Neural progenitor cell (in vitro differentiated cells): ENCODE results near the gene CTDP1. TPM values are rescaled to one million over a fixed set of nuclear protein-coding genes. Genes with fewer than 3 reads are reported as not detected.

Experiments
- DNase-seq: peaks from one replicate; pipeline ENCODE4 v3.0.0-alpha.2; 2016; ENCODE audit warnings: low spot score
- H2AFZ ChIP-seq: fragments of 200-600 bp; sonication (generic); replicated peaks from 2 replicates; pipeline ENCODE4 v1.6.1; 2016; ENCODE audit warnings: antibody characterized with exemption
- H3F3A ChIP-seq: fragments of 200-600 bp; sonication (generic); 2 replicates; pipeline ENCODE4 v1.6.1; 2016; ENCODE audit warnings: antibody characterized with exemption, low read depth
- H3K27ac ChIP-seq: fragments of 200-600 bp; sonication (generic); 2 replicates; pipeline ENCODE4 v1.5.1; 2016; ENCODE audit warnings: mild to moderate bottlenecking
- H3K27me3 ChIP-seq: fragments of 200-600 bp; sonication (generic); 2 replicates; pipeline ENCODE4 v1.6.1; 2016; ENCODE audit warnings: mild to moderate bottlenecking, moderate library complexity
- H3K36me3 ChIP-seq: fragments of 200-600 bp; sonication (generic); 2 replicates; pipeline ENCODE4 v1.5.1; 2016
- H3K4me1 ChIP-seq: fragments of 200-600 bp; sonication (generic); 2 replicates; pipeline ENCODE4 v1.6.1; 2016; ENCODE audit warnings: mixed run types
- H3K4me2 ChIP-seq: fragments of 200-600 bp; sonication (generic); 2 replicates; pipeline ENCODE4 v1.6.1; 2016
- H3K4me3 ChIP-seq: fragments of 200-600 bp; sonication (generic); 2 replicates; pipeline ENCODE4 v1.5.1; 2016
- H3K79me2 ChIP-seq: fragments of 200-600 bp; sonication (generic); 2 replicates; pipeline ENCODE4 v1.6.1; 2016; ENCODE audit warnings: low read depth
- H3K9ac ChIP-seq: fragments of 200-600 bp; sonication (generic); 2 replicates; pipeline ENCODE4 v1.6.1; 2016
- H3K9me3 ChIP-seq: fragments of 200-600 bp; sonication (generic); 2 replicates; pipeline ENCODE4 v1.5.1; 2016; ENCODE audit warnings: low read depth
- H4K20me1 ChIP-seq: fragments of 200-600 bp; sonication (generic); 2 replicates; pipeline ENCODE4 v1.6.1; 2016; ENCODE audit warnings: low read depth
- H3K27ac Mint-ChIP-seq: 3 replicates; pipeline ENCODE4 v1.8.0; 2021; ENCODE audit warnings: mixed read lengths
- H3K27me3 Mint-ChIP-seq: 2 replicates; pipeline ENCODE4 v1.8.0; 2022; ENCODE audit warnings: low read depth, mild to moderate bottlenecking, inconsistent platforms, moderate library complexity, mixed read lengths; ENCODE audit not compliant: insufficient read depth
- H3K36me3 Mint-ChIP-seq: 3 replicates; pipeline ENCODE4 v1.8.0; 2021; ENCODE audit warnings: mixed read lengths
- H3K4me1 Mint-ChIP-seq: 3 replicates; pipeline ENCODE4 v1.8.0; 2021; ENCODE audit warnings: mixed read lengths
- H3K4me3 Mint-ChIP-seq: 3 replicates; pipeline ENCODE4 v1.8.0; 2021; ENCODE audit warnings: mild to moderate bottlenecking, moderate library complexity, mixed read lengths
- H3K9me3 Mint-ChIP-seq: 3 replicates; pipeline ENCODE4 v1.8.0; 2020; ENCODE audit warnings: mixed read lengths
- CTCF ChIP-seq: fragments of 200-600 bp; sonication (generic); IDR thresholded peaks from 2 replicates; pipeline ENCODE4 v1.5.1; 2017; ENCODE audit warnings: antibody characterized with exemption, mild to moderate bottlenecking
- EZH2 ChIP-seq: fragments of 200-600 bp; sonication (generic); IDR thresholded peaks from 2 replicates; pipeline ENCODE4 v1.6.1; 2017; ENCODE audit warnings: antibody characterized with exemption, mild to moderate bottlenecking, moderate library complexity
- EZH2phosphoT487 ChIP-seq: fragments of 200-600 bp; sonication (generic); IDR thresholded peaks from 2 replicates; pipeline ENCODE4 v1.6.1; 2017; ENCODE audit warnings: antibody characterized with exemption
- total RNA-seq: library from RNA; depleted of rRNA; stranded (reverse); fragments of >200 nt; gene quantifications from 2 replicates; pipeline ENCODE4 v1.2.3, GENCODE V29; 2015; ENCODE audit warnings: low replicate concordance

CTDP1 gene
- total RNA-seq, 1 donor from 2014 or later: 11.8 TPM

- no peak overlapping the region for H3K4me2 ChIP-seq
- no peaks in the 10 kb centered on the region for H3K9me3 ChIP-seq
- H3K79me2 ChIP-seq: no peaks in the 10 kb centered on the region
- Mint-ChIP-seq H3K4me1 (no peaks in the 10 kb centered on the region), H3K36me3 (peaks cover 55% of the 10 kb centered on the region), H3K9me3 (peaks cover 4% of the 10 kb centered on the region), H3K27me3 (peaks cover 5% of the 10 kb centered on the region), H3K27ac (no peak overlapping the region), H3K4me3 (no peak overlapping the region)
- no peak for TF ChIP-seq CTCF
- no peak for TF ChIP-seq EZH2
- no peak for TF ChIP-seq EZH2phosphoT487
- no peaks in the 10 kb centered on the region for H4K20me1 ChIP-seq
- H3K4me3 ChIP-seq: no peak overlapping the region
- no peaks in the 10 kb centered on the region for H3K4me1 ChIP-seq
- DNase-seq: no peak
- H3K27me3 ChIP-seq: no peaks in the 10 kb centered on the region
- H3K36me3 ChIP-seq: no peaks in the 10 kb centered on the region
- H2AFZ ChIP-seq: no peak overlapping the region
- no peak overlapping the region for H3K9ac ChIP-seq
- H3K27ac ChIP-seq: no peak overlapping the region
- H3F3A ChIP-seq: no peaks in the 10 kb centered on the region
These were observed 43.4 kb downstream of the CTDP1 start for GRCh38 chr18:79723036-79723435.

GRCh38 chr18:79723628-79724027 lies 44.0 kb downstream of the CTDP1 start:
- Mint-ChIP-seq H3K27ac (no peak overlapping the region), H3K27me3 (peaks cover 5% of the 10 kb centered on the region), H3K4me3 (no peak overlapping the region), H3K36me3 (peaks cover 57% of the 10 kb centered on the region), H3K9me3 (peaks cover 8% of the 10 kb centered on the region), H3K4me1 (no peaks in the 10 kb centered on the region)
- Histone ChIP-seq H3K4me2 (no peak overlapping the region), H3K79me2 (no peaks in the 10 kb centered on the region), H3K27ac (no peak overlapping the region), H3K9ac (no peak overlapping the region), H2AFZ (no peak overlapping the region), H3K4me1 (no peaks in the 10 kb centered on the region), H3K4me3 (no peak overlapping the region), H4K20me1 (no peaks in the 10 kb centered on the region), H3K27me3 (no peaks in the 10 kb centered on the region), H3F3A (no peaks in the 10 kb centered on the region), H3K36me3 (no peaks in the 10 kb centered on the region), H3K9me3 (no peaks in the 10 kb centered on the region)
- no peak for DNase-seq
- no peak for TF ChIP-seq EZH2phosphoT487
- no peak for TF ChIP-seq EZH2
- TF ChIP-seq CTCF: no peak

GRCh38 chr18:79724299-79725080 lies 44.9 kb downstream of the CTDP1 start:
- no peaks in the 10 kb centered on the region for H4K20me1 ChIP-seq
- H2AFZ ChIP-seq: no peak overlapping the region
- no peak overlapping the region for H3K27ac Mint-ChIP-seq
- no peaks in the 10 kb centered on the region for H3K27me3 ChIP-seq
- no peaks in the 10 kb centered on the region for H3K36me3 ChIP-seq
- no peaks in the 10 kb centered on the region for H3K4me1 ChIP-seq
- no peak for DNase-seq
- no peak overlapping the region for H3K4me3 ChIP-seq
- no peak overlapping the region for H3K4me2 ChIP-seq
- H3K4me1 Mint-ChIP-seq: no peaks in the 10 kb centered on the region
- peaks cover 4% of the 10 kb centered on the region for H3K27me3 Mint-ChIP-seq
- H3K9ac ChIP-seq: no peak overlapping the region
- H3K79me2 ChIP-seq: no peaks in the 10 kb centered on the region
- no peak overlapping the region for H3K27ac ChIP-seq
- H3K4me3 Mint-ChIP-seq: no peak overlapping the region
- H3K9me3 Mint-ChIP-seq: peaks cover 10% of the 10 kb centered on the region
- H3K36me3 Mint-ChIP-seq: peaks cover 58% of the 10 kb centered on the region
- no peaks in the 10 kb centered on the region for H3F3A ChIP-seq
- no peaks in the 10 kb centered on the region for H3K9me3 ChIP-seq
- TF ChIP-seq EZH2 (no peak), EZH2phosphoT487 (no peak), CTCF (no peak)
